Subcutaneous adipose tissue (tissue), 4 donors: ENCODE measurements around the gene FANK1. TPM values are rescaled to one million over a fixed set of nuclear protein-coding genes. Genes with fewer than 3 reads are reported as not detected.

Experiments
- total RNA-seq, 4 donors: library from RNA; depleted of rRNA; stranded (reverse); fragments of >200 nt; gene quantifications; one replicate each; pipeline ENCODE4 v1.1.0, GENCODE V29; 2016
- TF ChIP-seq, protein P1 (sequence below): fragments of 450-650 bp; IDR thresholded peaks from one replicate; pipeline ENCODE4 v1.5.1; 2016; ENCODE audit warnings: low read depth, mild to moderate bottlenecking, control low read depth, antibody characterized with exemption, moderate library complexity

Gene FANK1
- total RNA-seq, 4 donors from 2014 or later = 0.44 to 4.6 (median 2.2) TPM

DNA sequence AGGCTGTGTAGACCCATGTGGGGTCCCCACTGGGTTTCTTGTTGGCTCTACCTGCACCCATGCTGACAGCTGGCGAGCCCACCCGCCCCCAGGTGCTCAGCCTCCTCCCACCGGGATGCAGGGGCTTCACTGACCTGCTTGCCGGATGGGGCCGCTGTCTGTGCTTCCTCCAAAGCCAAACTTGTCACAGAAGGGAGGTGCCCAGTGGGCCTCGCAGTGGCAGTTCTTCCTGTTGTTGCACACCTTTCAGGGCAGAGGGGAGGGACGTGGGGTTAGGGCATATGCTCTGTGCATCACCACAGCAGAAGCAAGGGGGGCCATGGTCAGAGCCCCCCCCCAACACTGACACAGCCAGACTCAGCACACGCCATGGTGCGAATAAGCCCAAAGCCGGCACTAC lies 146.5 kb downstream of the FANK1 start:
- TF ChIP-seq, protein P1, sequence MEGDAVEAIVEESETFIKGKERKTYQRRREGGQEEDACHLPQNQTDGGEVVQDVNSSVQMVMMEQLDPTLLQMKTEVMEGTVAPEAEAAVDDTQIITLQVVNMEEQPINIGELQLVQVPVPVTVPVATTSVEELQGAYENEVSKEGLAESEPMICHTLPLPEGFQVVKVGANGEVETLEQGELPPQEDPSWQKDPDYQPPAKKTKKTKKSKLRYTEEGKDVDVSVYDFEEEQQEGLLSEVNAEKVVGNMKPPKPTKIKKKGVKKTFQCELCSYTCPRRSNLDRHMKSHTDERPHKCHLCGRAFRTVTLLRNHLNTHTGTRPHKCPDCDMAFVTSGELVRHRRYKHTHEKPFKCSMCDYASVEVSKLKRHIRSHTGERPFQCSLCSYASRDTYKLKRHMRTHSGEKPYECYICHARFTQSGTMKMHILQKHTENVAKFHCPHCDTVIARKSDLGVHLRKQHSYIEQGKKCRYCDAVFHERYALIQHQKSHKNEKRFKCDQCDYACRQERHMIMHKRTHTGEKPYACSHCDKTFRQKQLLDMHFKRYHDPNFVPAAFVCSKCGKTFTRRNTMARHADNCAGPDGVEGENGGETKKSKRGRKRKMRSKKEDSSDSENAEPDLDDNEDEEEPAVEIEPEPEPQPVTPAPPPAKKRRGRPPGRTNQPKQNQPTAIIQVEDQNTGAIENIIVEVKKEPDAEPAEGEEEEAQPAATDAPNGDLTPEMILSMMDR = no peak

DNA sequence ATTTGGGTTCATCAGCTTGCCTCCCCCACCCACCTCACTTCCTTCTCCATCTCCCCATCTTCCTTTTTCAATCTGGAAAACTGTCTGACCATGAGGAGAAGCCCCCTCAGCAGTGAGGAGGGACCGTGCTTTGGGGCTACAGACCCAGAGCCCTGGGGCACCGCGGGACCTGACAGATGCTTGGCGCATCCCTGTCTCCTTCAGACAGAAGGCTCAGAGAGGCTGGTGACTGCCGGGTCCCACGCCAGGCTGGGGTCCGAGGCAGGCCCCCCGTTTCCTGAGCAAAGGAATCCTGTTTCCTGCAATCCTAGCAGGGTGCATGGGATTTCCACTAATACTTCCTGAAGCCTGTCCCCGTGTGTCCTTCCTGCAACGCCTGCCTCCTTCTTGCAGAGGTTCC lies 147.0 kb downstream of the FANK1 start:
- TF ChIP-seq, protein P1 = no peak

- TF ChIP-seq, protein P1 = no peak
Observed at GRCh38 chr10:126045861-126046260, 149.5 kb downstream of the FANK1 start.

DNA sequence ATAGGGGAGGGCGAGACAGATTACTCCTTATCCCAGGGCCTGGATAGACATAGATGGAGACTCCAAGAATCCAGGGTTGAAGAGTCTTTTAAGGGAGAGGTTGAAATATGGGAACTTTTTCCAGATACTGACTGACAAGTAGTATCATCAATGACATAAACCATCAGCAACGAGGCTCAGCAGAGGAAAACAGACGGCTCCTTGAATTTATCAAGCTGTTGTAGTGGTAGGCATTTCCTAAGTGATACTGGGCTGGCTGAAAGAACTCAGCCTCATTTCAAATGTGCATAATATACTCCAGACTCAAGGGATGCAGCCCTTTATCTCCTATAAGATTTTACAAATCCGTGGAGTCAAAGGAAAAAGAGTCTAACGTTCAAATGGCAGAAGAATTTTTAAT lies 150.5 kb downstream of the FANK1 start:
- TF ChIP-seq, protein P1 = no peak

DNA sequence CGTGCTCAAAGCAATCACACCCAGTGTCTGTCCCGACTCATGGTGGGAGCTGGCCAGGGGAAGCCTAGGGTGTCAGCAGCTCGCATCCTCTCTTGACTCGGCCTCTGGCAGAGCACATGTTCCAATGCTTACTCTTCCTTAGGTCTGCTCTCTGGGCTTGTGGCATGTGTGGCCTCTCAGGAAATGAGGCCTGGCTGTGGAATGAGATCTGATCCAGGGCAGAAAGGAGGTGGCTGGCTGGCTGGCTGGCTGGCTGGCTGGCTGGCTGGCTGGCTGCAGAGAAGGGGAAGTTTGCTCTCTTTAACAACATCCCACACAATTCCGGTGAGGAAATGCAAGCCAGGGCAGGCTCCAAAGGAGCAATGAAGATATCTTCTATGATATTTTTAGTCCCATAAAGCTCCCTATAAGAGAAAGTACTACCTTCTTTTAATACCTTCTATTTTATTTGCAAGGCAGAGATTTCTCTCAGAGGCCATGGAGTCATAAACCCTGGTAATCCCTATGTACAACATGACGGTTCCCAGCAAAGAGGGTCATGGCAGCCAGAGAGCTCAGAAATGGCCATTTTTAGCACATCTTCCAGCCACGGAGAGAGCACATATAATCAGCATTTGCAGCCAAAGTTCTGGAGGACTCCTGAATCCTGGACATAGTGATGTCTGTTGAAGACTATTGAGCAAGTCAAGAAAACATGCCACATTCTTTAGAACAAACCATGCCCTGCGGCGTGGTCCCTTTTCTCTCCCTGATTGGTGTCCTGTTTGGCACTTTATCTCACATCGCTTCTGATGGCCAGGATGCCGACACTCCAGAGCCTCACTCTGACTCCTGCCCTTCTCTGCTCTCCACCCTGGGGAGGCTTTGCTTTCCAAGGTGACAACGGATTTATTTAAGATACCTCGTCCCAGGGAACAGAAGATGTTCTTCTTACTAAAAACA lies 153.7 kb downstream of the FANK1 start:
- TF ChIP-seq, protein P1 = no peak

DNA sequence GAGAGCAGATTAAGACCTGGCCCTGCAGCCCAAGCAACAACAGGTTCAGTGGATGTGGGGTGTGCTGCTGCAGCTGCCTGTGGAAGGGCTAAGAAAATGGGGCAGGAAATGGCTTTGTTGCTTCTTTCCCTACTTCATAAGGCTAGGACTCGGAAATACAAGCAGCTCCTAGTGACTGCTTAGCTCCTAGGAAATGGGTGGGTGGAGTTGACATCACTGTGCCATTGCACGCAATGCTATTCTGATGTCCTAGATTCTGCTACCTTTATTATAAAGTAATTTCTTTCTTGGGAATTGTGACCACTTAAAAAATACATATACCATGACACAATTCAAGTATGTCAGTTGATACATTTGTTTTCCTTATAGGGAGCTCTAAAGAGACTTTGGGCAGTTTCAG lies 155.8 kb downstream of the FANK1 start:
- TF ChIP-seq, protein P1 = no peak

GRCh38 chr10:126054191-126054590 lies 157.8 kb downstream of the FANK1 start:
- TF ChIP-seq, protein P1 = no peak
